ENCODE data around the gene DNAJB6. TPM values are rescaled to one million over a fixed set of nuclear protein-coding genes. Genes with fewer than 3 reads are reported as not detected.

The DNAJB6 gene
- total RNA-seq, 1 donor from 2014 or later, result 93.1 TPM

- peaks cover 52% of the 10 kb centered on the region for H3K4me1 ChIP-seq
- H3K27ac ChIP-seq, result peak overlapping the region; percentile 99
- H3K36me3 ChIP-seq, result no peaks in the 10 kb centered on the region
- peak overlapping the region; percentile 62 to 71 for H3K4me3 ChIP-seq
- no peak for DNase-seq (ENCODE audit: extremely low spot score in 2 of 2)
- no peaks in the 10 kb centered on the region for H3K27me3 ChIP-seq
- intact Hi-C loops (cut with DNase I), result no loop called here
- TF ChIP-seq CTCF (IDR thresholded peaks at IDR 0.05) (no peak), POLR2A (IDR thresholded peaks at IDR 0.05) (no peak), POLR2AphosphoS5 (IDR thresholded peaks at IDR 0.05; ENCODE audit: insufficient read depth in 1 of 2, low read depth in 1 of 2) (peak in 1 of 2 donors; percentile 35)
- no peaks in the 10 kb centered on the region for H3K9me3 ChIP-seq
Measured at GRCh38 chr7:157337316-157338149, 729 bp downstream of the DNAJB6 start.

GRCh38 chr7:157339777-157340677, 3.2 kb downstream of the DNAJB6 start:
- Histone ChIP-seq H3K4me3 (peak overlapping the region in 1 of 2 donors; percentile 62), H3K36me3 (no peaks in the 10 kb centered on the region), H3K4me1 (peaks cover 69% of the 10 kb centered on the region), H3K27me3 (no peaks in the 10 kb centered on the region), H3K9me3 (no peaks in the 10 kb centered on the region), H3K27ac (peak overlapping the region; percentile 99)
- intact Hi-C loops (cut with DNase I), result no loop called here
- TF ChIP-seq POLR2AphosphoS5 (IDR thresholded peaks at IDR 0.05; ENCODE audit: insufficient read depth in 1 of 2, low read depth in 1 of 2) (peak; percentile 23 to 42), POLR2A (IDR thresholded peaks at IDR 0.05) (no peak), CTCF (IDR thresholded peaks at IDR 0.05) (peak; percentile 73 to 76 (median 75))
- no peak for DNase-seq (ENCODE audit: extremely low spot score in 2 of 2)

- Histone ChIP-seq H3K27me3 (no peaks in the 10 kb centered on the region), H3K36me3 (no peaks in the 10 kb centered on the region), H3K4me3 (no peak overlapping the region), H3K9me3 (no peaks in the 10 kb centered on the region), H3K27ac (peak overlapping the region; percentile 54), H3K4me1 (peaks cover 92% of the 10 kb centered on the region)
- TF ChIP-seq CTCF (IDR thresholded peaks at IDR 0.05), result no peak
- peak in 1 of 2 donors; percentile 86 for TF ChIP-seq POLR2AphosphoS5 (IDR thresholded peaks at IDR 0.05; ENCODE audit: insufficient read depth in 1 of 2, low read depth in 1 of 2)
- intact Hi-C loops (cut with DNase I), result no loop called here
- DNase-seq (ENCODE audit: extremely low spot score in 2 of 2), result peak in 1 of 2 donors; percentile 91
Measured at GRCh38 chr7:157347217-157347904, 10.6 kb downstream of the DNAJB6 start.

- Histone ChIP-seq H3K36me3 (no peaks in the 10 kb centered on the region), H3K27me3 (no peaks in the 10 kb centered on the region), H3K4me1 (peaks cover 95% of the 10 kb centered on the region), H3K9me3 (no peaks in the 10 kb centered on the region), H3K27ac (no peak overlapping the region), H3K4me3 (no peak overlapping the region)
- no peak for DNase-seq (ENCODE audit: extremely low spot score in 2 of 2)
- TF ChIP-seq POLR2A (IDR thresholded peaks at IDR 0.05) (no peak), CTCF (IDR thresholded peaks at IDR 0.05) (no peak), POLR2AphosphoS5 (IDR thresholded peaks at IDR 0.05; ENCODE audit: insufficient read depth in 1 of 2, low read depth in 1 of 2) (no peak)
- intact Hi-C loops (cut with DNase I), result no loop called here
Measured at GRCh38 chr7:157348548-157348947, 11.7 kb downstream of the DNAJB6 start.

Data from vagina (tissue), 2 donors.